ENCODE data around the gene ALDH4A1. TPM values are rescaled to one million over a fixed set of nuclear protein-coding genes. Genes with fewer than 3 reads are reported as not detected.

The ALDH4A1 gene
- total and polyA plus RNA-seq, 4 donors: 13.7 to 31.2 (median 23.5) TPM

GRCh38 chr1:18931730-18932129, 29.4 kb upstream of the ALDH4A1 start:
- Histone ChIP-seq H3K4me3 (ENCODE audit: low read depth, low read length) (no peak overlapping the region), H3K4me1 (ENCODE audit: control insufficient read depth, insufficient read depth, low read length) (peaks cover 78% of the 10 kb centered on the region), H3K27ac (ENCODE audit: low read depth, low read length) (no peak overlapping the region), H3K27me3 (ENCODE audit: control insufficient read depth, insufficient read depth, low read length) (no peaks in the 10 kb centered on the region), H3K36me3 (ENCODE audit: control insufficient read depth, insufficient read depth, low read length) (peaks cover 13% of the 10 kb centered on the region), H3K9me3 (ENCODE audit: control insufficient read depth, insufficient read depth, low read length) (no peaks in the 10 kb centered on the region)
- 64% methylated on average over 10 of the region's 10 CpGs for WGBS (ENCODE audit: insufficient coverage)
- no peak for DNase-seq (ENCODE audit: low read depth in 4 of 6, low spot score in 6 of 6)

GRCh38 chr1:18929686-18930085, 27.3 kb upstream of the ALDH4A1 start:
- no peak for DNase-seq (ENCODE audit: low read depth in 4 of 6, low spot score in 6 of 6)

GRCh38 chr1:18928985-18929384, 26.6 kb upstream of the ALDH4A1 start:
- DNase-seq (ENCODE audit: low read depth in 4 of 6, low spot score in 6 of 6): no peak
- peaks cover 78% of the 10 kb centered on the region for H3K4me1 ChIP-seq (ENCODE audit: control insufficient read depth, insufficient read depth, low read length)
- H3K36me3 ChIP-seq (ENCODE audit: control insufficient read depth, insufficient read depth, low read length): peaks cover 16% of the 10 kb centered on the region
- no peak overlapping the region for H3K27ac ChIP-seq (ENCODE audit: low read depth, low read length)
- H3K9me3 ChIP-seq (ENCODE audit: control insufficient read depth, insufficient read depth, low read length): no peaks in the 10 kb centered on the region
- no peak overlapping the region for H3K4me3 ChIP-seq (ENCODE audit: low read depth, low read length)
- 87% methylated on average over 3 of the region's 6 CpGs for WGBS (ENCODE audit: insufficient coverage)
- no peaks in the 10 kb centered on the region for H3K27me3 ChIP-seq (ENCODE audit: control insufficient read depth, insufficient read depth, low read length)

More at GRCh38 chr1:18929686-18930085, 27.3 kb upstream of the ALDH4A1 start:
- H3K27me3 ChIP-seq (ENCODE audit: control insufficient read depth, insufficient read depth, low read length): no peaks in the 10 kb centered on the region
- WGBS (ENCODE audit: insufficient coverage): 93% methylated on average over 4 of the region's 7 CpGs
- peaks cover 75% of the 10 kb centered on the region for H3K4me1 ChIP-seq (ENCODE audit: control insufficient read depth, insufficient read depth, low read length)
- peaks cover 16% of the 10 kb centered on the region for H3K36me3 ChIP-seq (ENCODE audit: control insufficient read depth, insufficient read depth, low read length)
- H3K4me3 ChIP-seq (ENCODE audit: low read depth, low read length): no peak overlapping the region
- H3K9me3 ChIP-seq (ENCODE audit: control insufficient read depth, insufficient read depth, low read length): no peaks in the 10 kb centered on the region
- no peak overlapping the region for H3K27ac ChIP-seq (ENCODE audit: low read depth, low read length)

GRCh38 chr1:18928406-18928805, 26.1 kb upstream of the ALDH4A1 start:
- H3K27me3 ChIP-seq (ENCODE audit: control insufficient read depth, insufficient read depth, low read length): no peaks in the 10 kb centered on the region
- H3K4me3 ChIP-seq (ENCODE audit: low read depth, low read length): no peak overlapping the region
- H3K9me3 ChIP-seq (ENCODE audit: control insufficient read depth, insufficient read depth, low read length): no peaks in the 10 kb centered on the region
- WGBS (ENCODE audit: insufficient coverage): 59% methylated on average over 7 of the region's 8 CpGs
- H3K4me1 ChIP-seq (ENCODE audit: control insufficient read depth, insufficient read depth, low read length): peaks cover 79% of the 10 kb centered on the region
- peak in 1 of 6 donors; percentile 56 for DNase-seq (ENCODE audit: low read depth in 4 of 6, low spot score in 6 of 6)
- peaks cover 16% of the 10 kb centered on the region for H3K36me3 ChIP-seq (ENCODE audit: control insufficient read depth, insufficient read depth, low read length)
- H3K27ac ChIP-seq (ENCODE audit: low read depth, low read length): no peak overlapping the region

- H3K4me3 ChIP-seq (ENCODE audit: low read depth, low read length): no peak overlapping the region
- no peaks in the 10 kb centered on the region for H3K9me3 ChIP-seq (ENCODE audit: control insufficient read depth, insufficient read depth, low read length)
- no peak for DNase-seq (ENCODE audit: low read depth in 4 of 6, low spot score in 6 of 6)
- H3K36me3 ChIP-seq (ENCODE audit: control insufficient read depth, insufficient read depth, low read length): peaks cover 19% of the 10 kb centered on the region
- H3K27ac ChIP-seq (ENCODE audit: low read depth, low read length): no peak overlapping the region
- no peaks in the 10 kb centered on the region for H3K27me3 ChIP-seq (ENCODE audit: control insufficient read depth, insufficient read depth, low read length)
- H3K4me1 ChIP-seq (ENCODE audit: control insufficient read depth, insufficient read depth, low read length): peaks cover 79% of the 10 kb centered on the region
- 21% methylated on average over 6 of the region's 12 CpGs for WGBS (ENCODE audit: insufficient coverage)
These were observed 25.4 kb upstream of the ALDH4A1 start for GRCh38 chr1:18927654-18928272.

GRCh38 chr1:18927082-18927653, 24.8 kb upstream of the ALDH4A1 start:
- Histone ChIP-seq H3K36me3 (ENCODE audit: control insufficient read depth, insufficient read depth, low read length) (peaks cover 20% of the 10 kb centered on the region), H3K4me3 (ENCODE audit: low read depth, low read length) (no peak overlapping the region), H3K27ac (ENCODE audit: low read depth, low read length) (no peak overlapping the region), H3K9me3 (ENCODE audit: control insufficient read depth, insufficient read depth, low read length) (no peaks in the 10 kb centered on the region), H3K4me1 (ENCODE audit: control insufficient read depth, insufficient read depth, low read length) (peaks cover 79% of the 10 kb centered on the region), H3K27me3 (ENCODE audit: control insufficient read depth, insufficient read depth, low read length) (no peaks in the 10 kb centered on the region)
- no peak for DNase-seq (ENCODE audit: low read depth in 4 of 6, low spot score in 6 of 6)
- 90% methylated on average over 15 of the region's 16 CpGs for WGBS (ENCODE audit: insufficient coverage)

GRCh38 chr1:18926315-18927081, 24.1 kb upstream of the ALDH4A1 start:
- 73% methylated on average over 9 of the region's 13 CpGs for WGBS (ENCODE audit: insufficient coverage)

GRCh38 chr1:18925279-18925678, 22.9 kb upstream of the ALDH4A1 start:
- Histone ChIP-seq H3K9me3 (ENCODE audit: control insufficient read depth, insufficient read depth, low read length) (no peaks in the 10 kb centered on the region), H3K27me3 (ENCODE audit: control insufficient read depth, insufficient read depth, low read length) (no peaks in the 10 kb centered on the region), H3K36me3 (ENCODE audit: control insufficient read depth, insufficient read depth, low read length) (peaks cover 28% of the 10 kb centered on the region), H3K4me1 (ENCODE audit: control insufficient read depth, insufficient read depth, low read length) (peaks cover 78% of the 10 kb centered on the region), H3K4me3 (ENCODE audit: low read depth, low read length) (no peak overlapping the region), H3K27ac (ENCODE audit: low read depth, low read length) (no peak overlapping the region)
- DNase-seq (ENCODE audit: low read depth in 4 of 6, low spot score in 6 of 6): no peak
- 97% methylated on average over 9 of the region's 9 CpGs for WGBS (ENCODE audit: insufficient coverage)

More at GRCh38 chr1:18926315-18927081, 24.1 kb upstream of the ALDH4A1 start:
- H3K4me1 ChIP-seq (ENCODE audit: control insufficient read depth, insufficient read depth, low read length): peaks cover 78% of the 10 kb centered on the region
- H3K9me3 ChIP-seq (ENCODE audit: control insufficient read depth, insufficient read depth, low read length): no peaks in the 10 kb centered on the region
- no peak overlapping the region for H3K4me3 ChIP-seq (ENCODE audit: low read depth, low read length)
- H3K36me3 ChIP-seq (ENCODE audit: control insufficient read depth, insufficient read depth, low read length): peaks cover 20% of the 10 kb centered on the region
- H3K27ac ChIP-seq (ENCODE audit: low read depth, low read length): no peak overlapping the region
- H3K27me3 ChIP-seq (ENCODE audit: control insufficient read depth, insufficient read depth, low read length): no peaks in the 10 kb centered on the region
- DNase-seq (ENCODE audit: low read depth in 4 of 6, low spot score in 6 of 6): no peak

GRCh38 chr1:18924221-18924691, 21.9 kb upstream of the ALDH4A1 start:
- Histone ChIP-seq H3K27me3 (ENCODE audit: control insufficient read depth, insufficient read depth, low read length) (no peaks in the 10 kb centered on the region), H3K9me3 (ENCODE audit: control insufficient read depth, insufficient read depth, low read length) (no peaks in the 10 kb centered on the region), H3K4me3 (ENCODE audit: low read depth, low read length) (no peak overlapping the region), H3K36me3 (ENCODE audit: control insufficient read depth, insufficient read depth, low read length) (peaks cover 32% of the 10 kb centered on the region), H3K4me1 (ENCODE audit: control insufficient read depth, insufficient read depth, low read length) (peaks cover 73% of the 10 kb centered on the region), H3K27ac (ENCODE audit: low read depth, low read length) (no peak overlapping the region)
- WGBS (ENCODE audit: insufficient coverage): 71% methylated on average over 8 of the region's 11 CpGs
- DNase-seq (ENCODE audit: low read depth in 4 of 6, low spot score in 6 of 6): no peak
